NOMO-1 treated with dmso at 0.1 percent for 144 hours (cell line): ENCODE measurements around the gene ERBB3.

ENCODE experiments used
- DNase-seq: peaks from one replicate; lab custom pipeline; 2025; ENCODE audit not compliant: unreplicated experiment; lab: John Stamatoyannopoulos, UW

The ERBB3 gene

DNA sequence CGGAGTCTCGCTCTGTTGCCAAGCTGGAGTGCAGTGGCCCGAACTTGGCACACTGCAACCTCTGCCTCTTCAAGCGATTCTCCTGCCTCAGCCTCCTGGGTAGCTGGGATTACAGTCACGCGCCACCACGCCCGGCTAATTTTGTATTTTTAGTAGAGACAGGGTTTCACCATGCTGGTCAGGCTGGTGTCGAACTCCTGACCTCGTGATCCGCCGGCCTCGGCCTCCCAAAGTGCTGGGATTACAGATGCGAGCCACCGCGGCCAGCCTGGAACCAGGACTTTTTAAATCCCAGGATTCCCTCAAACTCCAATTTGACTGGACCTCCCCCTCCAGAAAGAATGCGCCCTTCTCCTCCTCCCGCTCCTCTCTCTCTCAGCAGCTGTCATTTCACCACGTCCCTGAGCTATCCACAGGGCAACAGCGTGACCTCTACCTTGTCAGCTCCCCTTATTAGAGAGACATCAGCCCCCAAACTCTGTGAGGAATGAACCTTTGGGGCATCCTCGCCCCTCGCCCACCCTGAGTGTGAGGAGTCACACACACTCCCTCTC, 50.1 kb downstream of the ERBB3 start:
- no peak for DNase-seq

GRCh38 chr12:56130876-56131275, 50.9 kb downstream of the ERBB3 start:
- no peak for DNase-seq

- DNase-seq, result no peak
Observed at GRCh38 chr12:56134897-56135296, 54.9 kb downstream of the ERBB3 start.

GRCh38 chr12:56137853-56138571, 58.0 kb downstream of the ERBB3 start:
- DNase-seq, result no peak

- DNase-seq, result no peak
Observed at GRCh38 chr12:56141946-56142784, 62.2 kb downstream of the ERBB3 start.

DNA sequence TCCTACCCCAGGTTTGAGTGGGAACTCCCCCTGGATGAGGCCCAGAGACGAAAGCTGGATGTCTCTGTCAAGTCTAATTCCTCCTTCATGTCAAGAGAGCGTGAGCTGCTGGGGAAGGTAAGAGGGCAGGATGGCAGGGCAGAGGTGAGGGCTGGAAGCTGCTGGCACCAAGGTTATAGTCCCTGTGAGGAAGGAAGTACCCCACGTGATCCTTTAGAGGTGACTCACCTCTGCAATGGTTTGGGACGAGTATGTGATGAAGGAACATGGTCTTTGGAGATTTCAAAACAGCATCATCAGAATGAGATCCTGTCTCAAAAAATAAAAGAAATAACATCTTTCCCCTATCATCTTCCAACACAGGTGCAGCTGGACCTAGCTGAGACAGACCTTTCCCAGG, 63.3 kb downstream of the ERBB3 start:
- no peak for DNase-seq

DNA sequence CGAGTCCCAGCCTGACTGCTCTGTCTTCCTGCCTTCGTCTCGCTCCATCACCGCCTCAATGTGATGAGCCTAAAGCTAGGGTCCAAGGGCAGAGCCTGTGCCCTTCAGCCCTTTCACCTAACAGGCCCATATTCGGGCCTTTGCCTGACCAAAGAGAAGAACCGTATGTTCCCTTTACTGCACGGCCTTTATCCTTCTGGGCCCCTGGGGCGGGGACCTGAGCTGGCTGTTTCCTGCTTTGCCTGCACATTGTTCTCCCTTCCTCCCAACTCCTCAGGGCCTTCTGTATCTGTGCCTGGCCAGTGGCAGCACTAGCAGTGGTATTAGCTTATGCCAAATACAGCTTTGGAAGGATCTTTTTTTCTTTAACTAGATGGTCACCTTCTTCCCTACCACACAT, 63.9 kb downstream of the ERBB3 start:
- DNase-seq, result no peak

DNA sequence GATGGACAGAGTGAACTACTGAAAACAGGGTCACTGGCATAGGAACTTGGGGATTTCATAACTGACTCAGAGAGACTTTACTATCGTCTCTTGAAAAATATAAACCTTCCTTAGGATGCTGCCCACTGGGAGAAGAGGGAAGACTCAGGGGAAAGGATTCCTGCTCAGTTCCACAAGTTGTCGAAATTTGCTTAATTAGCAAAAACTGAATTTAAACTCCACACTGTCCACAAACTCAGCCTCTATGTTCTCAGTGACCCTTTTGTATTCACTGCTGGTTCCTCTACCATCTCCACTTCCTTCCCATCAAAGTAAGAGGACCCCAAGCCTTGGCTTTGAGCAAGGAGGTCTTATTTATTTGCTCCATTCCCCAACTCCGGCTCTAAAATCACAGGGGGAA, 65.3 kb downstream of the ERBB3 start:
- no peak for DNase-seq

- no peak for DNase-seq
Observed at GRCh38 chr12:56146492-56147460, 66.8 kb downstream of the ERBB3 start.

DNA sequence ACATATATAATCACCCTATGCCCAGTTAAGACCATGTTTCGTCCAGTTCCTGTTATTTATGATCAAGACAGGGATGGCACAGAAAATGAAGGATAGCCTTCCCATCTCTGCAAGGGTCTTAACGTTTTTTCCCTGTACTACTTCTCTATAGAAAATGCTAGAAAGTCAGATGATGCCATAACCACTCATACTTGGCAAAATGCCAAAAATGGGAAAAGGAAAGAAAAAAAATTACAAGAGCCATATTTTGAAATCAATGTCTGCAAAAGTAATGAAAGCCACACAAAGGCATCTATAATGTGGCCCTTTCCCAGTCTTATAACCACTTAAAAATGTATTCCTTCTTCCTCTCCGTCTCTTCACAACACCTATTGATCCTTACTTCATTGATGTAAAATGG, 70.6 kb downstream of the ERBB3 start:
- DNase-seq, result no peak

DNA sequence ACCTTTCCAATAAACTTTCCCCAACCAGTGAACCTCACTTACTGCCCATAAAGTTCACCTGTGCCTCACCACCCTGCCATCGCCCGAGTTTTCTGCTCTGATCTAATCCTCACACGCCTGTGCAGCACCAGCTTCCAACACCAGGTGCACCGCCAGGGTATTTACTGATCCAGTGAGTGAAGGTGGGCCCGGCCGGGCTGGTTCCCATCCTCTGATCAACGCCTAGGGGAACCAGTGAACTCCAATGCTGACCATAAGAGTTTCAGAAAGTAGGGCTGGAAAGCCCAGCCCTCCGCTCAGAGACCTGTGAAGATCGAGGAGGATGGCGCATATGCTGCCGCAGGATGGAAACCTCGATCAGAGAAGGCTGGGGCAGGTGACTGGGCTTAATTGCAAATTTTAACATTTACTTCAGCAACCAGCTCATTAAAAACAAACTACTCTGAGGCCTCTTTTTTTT, 71.7 kb downstream of the ERBB3 start:
- no peak for DNase-seq

GRCh38 chr12:56152132-56152755, 72.3 kb downstream of the ERBB3 start, which contains the start of gene MYL6B:
Gene MYL6B, plus strand, starts transcription at chr12:56152587. Its CDS starts 1,332 bp downstream, at chr12:56153919.
- DNase-seq, result peak; percentile 87
